HepG2 (cell line): ENCODE measurements around the gene DDX19B. TPM values are rescaled to one million over a fixed set of nuclear protein-coding genes. Genes with fewer than 3 reads are reported as not detected.

Experiments
- polyA plus RNA-seq, 8 experiments: library from polyadenylated mRNA; depleted of rRNA in 3 of 8; stranded (reverse) in 7 of 8; unstranded in 1 of 8; fragments of >200 nt; fragmentation: Illumina TruSeq in 4 of 8; extraction: Trizol in 4 of 8; gene quantifications; 2 replicates each; pipeline versions ENCODE4 v1.2.1 to v1.2.3, GENCODE V29; 2011 to 2016; ENCODE audit warnings: low read depth in 4 of 8, missing spikeins in 1 of 8, mixed read lengths in 1 of 8; ENCODE audit not compliant: insufficient read depth in 1 of 8
- small RNA-seq, 3 experiments: library from RNA; depleted of rRNA; stranded (forward); fragments of <200 nt; gene quantifications; one replicate each; pipeline ENCODE3, GENCODE V24; 2012; ENCODE audit warnings: low read depth in 2 of 3, low replicate concordance in 1 of 3; ENCODE audit not compliant: insufficient read length in 3 of 3, insufficient read depth in 2 of 3
- total RNA-seq, 5 experiments: library from RNA; depleted of rRNA; stranded (reverse); fragments of >200 nt; fragmentation: Illumina TruSeq; extraction: Trizol; gene quantifications; 2 replicates each; pipeline ENCODE4 v1.2.3, GENCODE V29; 2016; ENCODE audit warnings: low read depth in 1 of 5

DDX19B gene
- total and polyA plus RNA-seq, 2 of the 13 experiments (the other 11 are each of a cell fraction or from before 2014, with no cell fraction given) = 36.2 to 40.0 TPM

Small RNAs within 50 kb of the gene (small RNA-seq; reads per million reads assigned to genes)
- 0 reads per million in 3 experiments for gene RN7SL279P

Other genes with a start within 250 kb of the DDX19B start
- 7.2 and 19.5 TPM in 2 replicates for gene PDPR, start 184.9 kb upstream of the DDX19B start, total RNA-seq (2016; rRNA removed; fragmentation: Illumina TruSeq; extraction: Trizol)
- gene PDPR, start 184.9 kb upstream of the DDX19B start, polyA plus RNA-seq (2011; rRNA removed) = 29.9 and 30.6 TPM in 2 replicates
- 0.13 and 0.15 TPM in 2 replicates for gene CLEC18C, start 125.4 kb upstream of the DDX19B start, total RNA-seq (2016; rRNA removed; fragmentation: Illumina TruSeq; extraction: Trizol)
- 0.29 and 0.50 TPM in 2 replicates for gene CLEC18C, start 125.4 kb upstream of the DDX19B start, polyA plus RNA-seq (2011; rRNA removed)
- gene EXOSC6, start 47.2 kb upstream of the DDX19B start, total RNA-seq (2016; rRNA removed; fragmentation: Illumina TruSeq; extraction: Trizol) = 37.3 and 39.9 TPM in 2 replicates
- gene EXOSC6, start 47.2 kb upstream of the DDX19B start, polyA plus RNA-seq (2011; rRNA removed) = 11.9 and 13.1 TPM in 2 replicates
- 107 and 132 TPM in 2 replicates for gene AARS1, start 9.7 kb upstream of the DDX19B start, total RNA-seq (2016; rRNA removed; fragmentation: Illumina TruSeq; extraction: Trizol)
- 132 and 163 TPM in 2 replicates for gene AARS1, start 9.7 kb upstream of the DDX19B start, polyA plus RNA-seq (2011; rRNA removed)
- 76.9 and 92.4 TPM in 2 replicates for gene DDX19A, start 47.7 kb downstream of the DDX19B start, total RNA-seq (2016; rRNA removed; fragmentation: Illumina TruSeq; extraction: Trizol)
- gene DDX19A, start 47.7 kb downstream of the DDX19B start, polyA plus RNA-seq (2011; rRNA removed) = 41.4 and 43.9 TPM in 2 replicates
- gene ST3GAL2, start 139.9 kb downstream of the DDX19B start, total RNA-seq (2016; rRNA removed; fragmentation: Illumina TruSeq; extraction: Trizol) = 17.8 and 24.9 TPM in 2 replicates
- 16.3 and 17.0 TPM in 2 replicates for gene ST3GAL2, start 139.9 kb downstream of the DDX19B start, polyA plus RNA-seq (2011; rRNA removed)
- gene FCSK, start 155.4 kb downstream of the DDX19B start, total RNA-seq (2016; rRNA removed; fragmentation: Illumina TruSeq; extraction: Trizol) = 4.9 and 9.1 TPM in 2 replicates
- 15.0 and 19.2 TPM in 2 replicates for gene FCSK, start 155.4 kb downstream of the DDX19B start, polyA plus RNA-seq (2011; rRNA removed)
- 73.8 and 85.7 TPM in 2 replicates for gene COG4, start 224.4 kb downstream of the DDX19B start, total RNA-seq (2016; rRNA removed; fragmentation: Illumina TruSeq; extraction: Trizol)
- gene COG4, start 224.4 kb downstream of the DDX19B start, polyA plus RNA-seq (2011; rRNA removed) = 51.1 and 52.7 TPM in 2 replicates
- gene SF3B3, start 224.6 kb downstream of the DDX19B start, total RNA-seq (2016; rRNA removed; fragmentation: Illumina TruSeq; extraction: Trizol) = 500 and 817 TPM in 2 replicates
- 140 and 157 TPM in 2 replicates for gene SF3B3, start 224.6 kb downstream of the DDX19B start, polyA plus RNA-seq (2011; rRNA removed)